GM12801 (cell line): Measurements from ENCODE around the gene PCSK5.

Experiments
- CTCF ChIP-seq: IDR thresholded peaks from one replicate; pipeline ENCODE4 v1.5.1; 2011; ENCODE audit warnings: control low read depth; ENCODE audit not compliant: insufficient read length; ENCODE audit errors: extremely low read depth

PCSK5 gene

DNA sequence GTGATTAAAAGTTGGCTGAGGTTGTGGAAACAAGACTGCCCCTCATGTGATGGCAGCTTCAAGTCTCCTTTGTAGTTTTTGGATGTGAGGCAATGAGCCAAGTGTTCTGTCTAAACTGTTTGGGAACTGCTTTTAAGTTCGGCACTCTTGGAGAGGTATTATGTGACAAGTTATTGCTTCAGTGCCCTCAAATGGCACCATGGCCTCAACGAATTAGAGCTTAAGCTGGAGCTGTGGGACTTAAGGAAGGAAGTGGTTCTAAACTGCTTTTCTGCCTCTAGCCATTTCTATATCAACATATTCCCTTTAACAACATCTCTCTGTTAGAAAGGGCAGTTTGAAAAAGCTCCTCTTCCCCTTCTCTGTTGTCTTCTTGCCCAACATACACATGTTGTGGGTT is 276.1 kb downstream of the PCSK5 start:
- TF ChIP-seq CTCF: no peak

GRCh38 chr9:76176171-76176570 is 285.7 kb downstream of the PCSK5 start:
- no peak for TF ChIP-seq CTCF

DNA sequence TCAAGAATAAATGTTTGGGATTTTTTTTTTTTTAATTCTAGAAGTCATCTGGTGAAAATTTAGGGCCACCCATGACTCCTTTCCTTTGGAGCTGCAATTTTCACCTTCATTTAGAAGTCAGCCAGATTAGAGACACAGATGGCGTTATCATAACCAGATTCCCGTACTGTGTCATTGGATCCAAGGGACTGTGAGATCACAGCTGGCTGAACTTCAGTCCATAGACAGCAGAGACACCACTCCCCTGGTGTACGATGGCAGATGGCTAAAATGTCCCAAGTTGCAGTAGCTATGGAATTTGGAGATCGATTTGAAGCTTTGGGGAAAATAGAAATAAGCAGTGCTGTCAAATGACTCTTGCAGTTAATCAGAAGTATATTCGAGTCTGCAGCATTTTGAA is 287.5 kb downstream of the PCSK5 start:
- no peak for TF ChIP-seq CTCF

- TF ChIP-seq CTCF: no peak
Observed at GRCh38 chr9:76180541-76180940, 290.1 kb downstream of the PCSK5 start.

DNA sequence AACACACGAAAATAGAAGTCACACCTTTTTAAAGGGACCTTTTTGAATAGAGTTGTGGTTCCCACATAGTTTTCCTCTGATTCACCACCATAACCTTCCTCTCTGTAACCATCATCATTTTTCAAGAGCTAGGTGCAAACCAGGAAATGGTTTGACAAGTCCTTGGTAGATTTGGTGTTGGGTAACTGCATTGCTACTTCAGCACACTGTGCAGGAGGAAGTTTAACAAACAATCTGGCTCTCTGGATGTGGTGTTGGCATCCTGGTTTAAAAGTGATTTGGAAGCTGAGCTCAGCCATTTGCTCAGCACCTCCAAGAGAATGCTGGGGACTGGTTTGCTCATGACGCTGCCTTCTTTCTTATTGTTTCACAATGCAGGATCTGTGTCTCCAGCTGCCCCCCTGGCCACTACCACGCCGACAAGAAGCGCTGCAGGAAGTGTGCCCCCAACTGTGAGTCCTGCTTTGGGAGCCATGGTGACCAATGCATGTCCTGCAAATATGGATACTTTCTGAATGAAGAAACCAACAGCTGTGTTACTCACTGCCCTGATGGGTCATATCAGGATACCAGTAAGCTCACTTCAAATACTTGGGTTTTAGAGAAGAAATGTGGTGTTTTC is 290.7 kb downstream of the PCSK5 start:
- TF ChIP-seq CTCF: no peak

DNA sequence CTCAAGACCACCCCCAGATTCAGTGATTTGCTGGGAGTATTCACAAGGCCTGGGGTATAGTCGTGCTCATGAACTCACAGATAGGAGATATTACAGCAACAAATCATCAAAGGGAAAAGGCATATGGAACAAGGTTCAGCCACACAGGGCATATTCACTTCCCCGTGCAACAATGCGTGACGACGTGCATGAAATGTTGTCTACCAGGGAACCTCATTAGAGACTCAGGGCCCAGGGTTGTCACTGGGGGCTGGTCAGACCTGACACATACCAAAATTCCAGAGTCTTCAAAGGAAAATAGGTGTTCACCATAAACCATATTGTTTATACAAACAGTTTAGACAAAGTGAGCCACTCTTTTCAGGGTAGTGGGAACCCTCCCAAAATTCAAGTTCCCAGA is 291.3 kb downstream of the PCSK5 start:
- TF ChIP-seq CTCF: no peak

- TF ChIP-seq CTCF: no peak
Observed at GRCh38 chr9:76185432-76185831, 295.0 kb downstream of the PCSK5 start.
